ENCODE data around the gene BLCAP.
"Not testable (repeated sequence)": the region's sequence is repeated elsewhere in the genome, so short reads cannot be mapped to it uniquely, and the experiment has no call there.

Gene BLCAP

DNA sequence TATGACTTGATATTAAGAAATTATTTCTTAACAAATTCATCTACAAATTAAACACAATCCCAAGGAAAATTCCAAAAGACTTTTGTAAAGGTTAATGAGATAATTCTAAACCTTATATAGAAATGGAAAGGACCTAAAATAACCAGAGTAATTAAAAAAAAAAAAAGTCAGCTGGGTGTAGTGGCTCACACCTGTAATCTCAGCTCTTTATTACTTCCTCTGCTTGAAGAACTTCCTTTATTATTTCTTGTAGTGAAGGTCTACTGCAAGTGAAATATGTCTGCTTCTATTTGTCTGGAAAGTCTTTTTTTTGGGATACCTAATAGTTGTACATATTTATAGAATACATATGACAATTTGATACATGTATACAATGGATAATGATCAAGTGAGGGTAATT is 20.2 kb upstream of the BLCAP start:
- Histone ChIP-seq H3K36me3 (ENCODE audit: control insufficient read depth, insufficient read depth, low read length) (no peaks in the 10 kb centered on the region), H3K4me3 (replicated peaks; ENCODE audit: low read depth, low read length) (no peak overlapping the region), H3K27me3 (replicated peaks; ENCODE audit: control insufficient read depth, insufficient read depth, low read length) (peaks cover 2% of the 10 kb centered on the region; the same call in 1 of the 2 replicates)
- no peak for DNase-seq (ENCODE audit: extremely low read depth, insufficient read length)
- TF ChIP-seq, protein P1, sequence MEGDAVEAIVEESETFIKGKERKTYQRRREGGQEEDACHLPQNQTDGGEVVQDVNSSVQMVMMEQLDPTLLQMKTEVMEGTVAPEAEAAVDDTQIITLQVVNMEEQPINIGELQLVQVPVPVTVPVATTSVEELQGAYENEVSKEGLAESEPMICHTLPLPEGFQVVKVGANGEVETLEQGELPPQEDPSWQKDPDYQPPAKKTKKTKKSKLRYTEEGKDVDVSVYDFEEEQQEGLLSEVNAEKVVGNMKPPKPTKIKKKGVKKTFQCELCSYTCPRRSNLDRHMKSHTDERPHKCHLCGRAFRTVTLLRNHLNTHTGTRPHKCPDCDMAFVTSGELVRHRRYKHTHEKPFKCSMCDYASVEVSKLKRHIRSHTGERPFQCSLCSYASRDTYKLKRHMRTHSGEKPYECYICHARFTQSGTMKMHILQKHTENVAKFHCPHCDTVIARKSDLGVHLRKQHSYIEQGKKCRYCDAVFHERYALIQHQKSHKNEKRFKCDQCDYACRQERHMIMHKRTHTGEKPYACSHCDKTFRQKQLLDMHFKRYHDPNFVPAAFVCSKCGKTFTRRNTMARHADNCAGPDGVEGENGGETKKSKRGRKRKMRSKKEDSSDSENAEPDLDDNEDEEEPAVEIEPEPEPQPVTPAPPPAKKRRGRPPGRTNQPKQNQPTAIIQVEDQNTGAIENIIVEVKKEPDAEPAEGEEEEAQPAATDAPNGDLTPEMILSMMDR (IDR thresholded peaks at IDR 0.05; ENCODE audit: insufficient read depth, low read length, poor library complexity, severe bottlenecking), result no peak

DNA sequence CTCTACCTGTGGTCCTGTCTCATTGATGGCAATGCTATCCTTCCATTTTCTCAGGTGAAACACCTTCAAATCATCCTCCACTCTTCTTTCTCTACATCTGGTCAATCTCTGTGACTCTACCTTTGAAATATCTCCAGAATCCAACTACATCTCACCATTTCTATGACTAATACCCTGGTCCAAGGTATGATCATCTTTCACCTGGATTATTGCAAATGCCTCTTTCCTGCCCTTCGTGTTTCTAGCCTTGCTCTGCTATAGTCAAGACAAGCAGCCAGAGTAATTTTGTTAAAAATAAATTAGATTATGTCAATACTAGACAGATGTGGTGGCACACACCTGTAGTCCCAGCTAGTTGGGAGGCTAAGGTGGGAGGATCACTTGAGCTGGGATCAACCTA is 17.8 kb upstream of the BLCAP start:
- H3K27me3 ChIP-seq (replicated peaks; ENCODE audit: control insufficient read depth, insufficient read depth, low read length), result peaks cover 2% of the 10 kb centered on the region; the same call in 1 of the 2 replicates
- H3K4me3 ChIP-seq (replicated peaks; ENCODE audit: low read depth, low read length), result no peak overlapping the region
- TF ChIP-seq, protein P1 (IDR thresholded peaks at IDR 0.05; ENCODE audit: insufficient read depth, low read length, poor library complexity, severe bottlenecking), result no peak
- no peaks in the 10 kb centered on the region for H3K36me3 ChIP-seq (ENCODE audit: control insufficient read depth, insufficient read depth, low read length)
- no peak for DNase-seq (ENCODE audit: extremely low read depth, insufficient read length)

- TF ChIP-seq, protein P1 (IDR thresholded peaks at IDR 0.05; ENCODE audit: insufficient read depth, low read length, poor library complexity, severe bottlenecking), result no peak
- no peak for DNase-seq (ENCODE audit: extremely low read depth, insufficient read length)
- Histone ChIP-seq H3K36me3 (ENCODE audit: control insufficient read depth, insufficient read depth, low read length) (no peaks in the 10 kb centered on the region), H3K27me3 (replicated peaks; ENCODE audit: control insufficient read depth, insufficient read depth, low read length) (peaks cover 2% of the 10 kb centered on the region; the same call in 1 of the 2 replicates), H3K4me3 (replicated peaks; ENCODE audit: low read depth, low read length) (no peak overlapping the region)
Observed at GRCh38 chr20:37544386-37544785, 16.7 kb upstream of the BLCAP start.

DNA sequence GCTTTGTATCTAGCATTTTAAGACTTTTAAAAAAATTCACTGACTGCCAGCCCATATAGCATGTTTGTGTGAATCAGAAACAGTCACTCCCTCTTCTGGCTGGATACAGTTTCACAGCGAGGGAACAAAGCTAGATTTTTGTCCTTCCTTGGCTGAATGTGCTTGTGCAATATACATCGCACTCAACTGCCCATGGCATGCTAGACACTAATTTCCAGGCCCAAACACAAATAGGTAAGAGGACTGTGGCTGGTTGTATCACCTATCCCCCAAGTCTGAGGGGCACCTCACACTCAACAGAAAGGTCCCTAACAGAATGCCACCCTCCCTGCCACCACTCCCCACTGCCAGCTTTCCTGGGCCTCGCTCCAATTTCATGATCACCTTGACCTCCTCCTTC is 16.2 kb upstream of the BLCAP start:
- Histone ChIP-seq H3K36me3 (ENCODE audit: control insufficient read depth, insufficient read depth, low read length) (no peaks in the 10 kb centered on the region), H3K4me3 (replicated peaks; ENCODE audit: low read depth, low read length) (no peak overlapping the region), H3K27me3 (replicated peaks; ENCODE audit: control insufficient read depth, insufficient read depth, low read length) (peaks cover 2% of the 10 kb centered on the region; the same call in 1 of the 2 replicates)
- TF ChIP-seq, protein P1 (IDR thresholded peaks at IDR 0.05; ENCODE audit: insufficient read depth, low read length, poor library complexity, severe bottlenecking), result no peak
- no peak for DNase-seq (ENCODE audit: extremely low read depth, insufficient read length)

GRCh38 chr20:37542281-37542680 is 14.6 kb upstream of the BLCAP start:
- Histone ChIP-seq H3K4me3 (replicated peaks; ENCODE audit: low read depth, low read length) (no peak overlapping the region), H3K36me3 (ENCODE audit: control insufficient read depth, insufficient read depth, low read length) (no peaks in the 10 kb centered on the region), H3K27me3 (replicated peaks; ENCODE audit: control insufficient read depth, insufficient read depth, low read length) (peaks cover 2% of the 10 kb centered on the region; the same call in 1 of the 2 replicates)
- TF ChIP-seq, protein P1 (IDR thresholded peaks at IDR 0.05; ENCODE audit: insufficient read depth, low read length, poor library complexity, severe bottlenecking), result no peak
- DNase-seq (ENCODE audit: extremely low read depth, insufficient read length), result no peak

- Histone ChIP-seq H3K4me3 (replicated peaks; ENCODE audit: low read depth, low read length) (no peak overlapping the region), H3K36me3 (ENCODE audit: control insufficient read depth, insufficient read depth, low read length) (no peaks in the 10 kb centered on the region), H3K27me3 (replicated peaks; ENCODE audit: control insufficient read depth, insufficient read depth, low read length) (peaks cover 2% of the 10 kb centered on the region; the same call in 1 of the 2 replicates)
- TF ChIP-seq, protein P1 (IDR thresholded peaks at IDR 0.05; ENCODE audit: insufficient read depth, low read length, poor library complexity, severe bottlenecking), result no peak
- no peak for DNase-seq (ENCODE audit: extremely low read depth, insufficient read length)
Observed at GRCh38 chr20:37541326-37541725, 13.7 kb upstream of the BLCAP start.

DNA sequence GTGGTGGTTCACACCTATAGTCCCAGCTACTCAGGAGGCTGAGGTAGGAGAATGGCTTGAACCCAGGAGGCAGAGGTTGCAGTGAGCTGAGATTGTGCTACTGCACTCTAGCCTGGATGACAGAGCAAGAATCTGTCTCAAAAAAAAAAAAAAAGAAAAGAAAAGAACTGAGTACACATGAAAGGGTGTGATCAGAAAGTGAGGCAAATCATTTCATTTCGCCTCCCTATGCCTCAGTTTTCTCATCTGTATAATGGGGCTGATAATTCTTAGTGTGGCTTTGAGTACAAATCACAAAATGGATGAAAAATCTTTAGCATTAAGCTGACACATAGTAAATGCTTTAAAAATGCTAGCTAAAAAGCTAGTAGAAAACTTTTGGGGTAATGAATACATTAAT is 13.2 kb upstream of the BLCAP start:
- H3K36me3 ChIP-seq (ENCODE audit: control insufficient read depth, insufficient read depth, low read length); H3K27me3 ChIP-seq (replicated peaks; ENCODE audit: control insufficient read depth, insufficient read depth, low read length); H3K4me3 ChIP-seq (replicated peaks; ENCODE audit: low read depth, low read length); DNase-seq (ENCODE audit: extremely low read depth, insufficient read length): not testable (repeated sequence)

All from GM06990 (cell line).